ENCODE data around the gene FNIP2.

- TF ChIP-seq CTCF (conservative IDR thresholded peaks at IDR 0.05 in 1 of 2, IDR thresholded peaks at IDR 0.05 in 1 of 2; ENCODE audit: low read depth in 1 of 2, low read length in 2 of 2) (no peak), EZH2 (IDR thresholded peaks at IDR 0.05; ENCODE audit: low read length, missing control alignments) (no peak)
Measured at GRCh38 chr4:158801677-158802076, 32.9 kb downstream of the FNIP2 start.
